OCI-LY1 (cell line): ENCODE data around the gene ARL8A.

Experiments
- CTCF ChIP-seq: fragments of 200-600 bp; sonication (generic), shearing (Covaris generic); IDR thresholded peaks from 2 replicates; pipeline ENCODE4 v1.5.1; 2017; ENCODE audit warnings: mild to moderate bottlenecking, antibody characterized with exemption, low read length, moderate library complexity, mixed read lengths
- EZH2 ChIP-seq: fragments of 200-600 bp; sonication (generic), shearing (Covaris generic); IDR thresholded peaks from 2 replicates; pipeline ENCODE4 v1.8.0; 2017; ENCODE audit warnings: borderline replicate concordance, mixed run types, mild to moderate bottlenecking, antibody characterized with exemption, low read length, moderate library complexity, mixed read lengths

GRCh38 chr1:202193614-202194327 lies 49.2 kb upstream of the ARL8A start, which contains the start of gene LGR6:
- TF ChIP-seq CTCF = no peak
- no peak for TF ChIP-seq EZH2
